H1 (cell line): ENCODE measurements around the gene SPARCL1. TPM values are rescaled to one million over a fixed set of nuclear protein-coding genes. Genes with fewer than 3 reads are reported as not detected.

Experiments used
- KDM4A ChIP-seq: IDR thresholded peaks from one replicate; pipeline ENCODE4 v1.7.1; 2012; ENCODE audit warnings: low read depth, mild to moderate bottlenecking, moderate library complexity, low read length, inconsistent platforms; ENCODE audit not compliant: severe bottlenecking
- PHF8 ChIP-seq: fragments of 200-600 bp; sonication (generic); conservative IDR thresholded peaks from 2 replicates; pipeline ENCODE4 v1.7.1; 2012; ENCODE audit warnings: low read depth, mild to moderate bottlenecking, inconsistent platforms, low read length, moderate library complexity
- RAD21 ChIP-seq, 2 experiments: IDR thresholded peaks in 1 of 2; conservative IDR thresholded peaks in 1 of 2; 2 replicates each; pipeline ENCODE4 v1.6.1; 2011; ENCODE audit warnings: low read depth in 2 of 2, low read length in 2 of 2, improper control_type of control experiment in 1 of 2, inconsistent platforms in 1 of 2, mild to moderate bottlenecking in 1 of 2, moderate library complexity in 1 of 2
- SRF ChIP-seq: IDR thresholded peaks from 2 replicates; pipeline ENCODE4 v1.6.1; 2011; ENCODE audit warnings: mild to moderate bottlenecking, low read depth, low read length, moderate library complexity
- TBP ChIP-seq: IDR thresholded peaks from 2 replicates; pipeline ENCODE4 v1.6.1; 2011; ENCODE audit warnings: low read depth, low read length, improper control_type of control experiment
- polyA plus RNA-seq, 7 experiments: library from polyadenylated mRNA; depleted of rRNA in 3 of 7; stranded (reverse) in 5 of 7; unstranded in 2 of 7; fragments of >200 nt in 5 of 7; fragments of 200-250 nt in 2 of 7; gene quantifications; 1 replicate in 5 of 7; 2 replicates in 1 of 7; 4 replicates in 1 of 7; pipeline versions ENCODE4 v1.2.1 to v1.2.3, GENCODE V29; 2011 to 2013; ENCODE audit warnings: missing spikeins in 2 of 7, mixed read lengths in 2 of 7
- total RNA-seq: library from RNA; stranded (reverse); fragmentation: NEBNext Ultra II Directional; extraction: Animal tissue kit (Norgen Biotek cat#: 25700); gene quantifications from 2 replicates; pipeline ENCODE4 v1.2.1, GENCODE V29; 2021
- TF ChIP-seq, protein P1 (sequence below), 3 experiments: IDR thresholded peaks; 1 replicate in 2 of 3; 2 replicates in 1 of 3; pipeline versions ENCODE4 v1.5.1 to v1.6.1; 2011; ENCODE audit warnings: low read length in 3 of 3, mild to moderate bottlenecking in 3 of 3, inconsistent platforms in 2 of 3, low read depth in 1 of 3, moderate library complexity in 1 of 3; ENCODE audit not compliant: insufficient read depth in 1 of 3; ENCODE audit errors: control extremely low read depth in 1 of 3
- TF ChIP-seq, protein P2 (sequence below): fragments of 300-600 bp; sonication (generic); IDR thresholded peaks from 2 replicates; pipeline ENCODE4 v1.7.1; 2012; ENCODE audit warnings: low read length, moderate library complexity, mild to moderate bottlenecking, inconsistent platforms; ENCODE audit not compliant: insufficient replicate concordance

The SPARCL1 gene
- total and polyA plus RNA-seq, 2 of the 8 experiments (the other 6 are each of a cell fraction or from before 2014, with no cell fraction given), result 0.48 to 0.51 TPM

- TF ChIP-seq, protein P1, sequence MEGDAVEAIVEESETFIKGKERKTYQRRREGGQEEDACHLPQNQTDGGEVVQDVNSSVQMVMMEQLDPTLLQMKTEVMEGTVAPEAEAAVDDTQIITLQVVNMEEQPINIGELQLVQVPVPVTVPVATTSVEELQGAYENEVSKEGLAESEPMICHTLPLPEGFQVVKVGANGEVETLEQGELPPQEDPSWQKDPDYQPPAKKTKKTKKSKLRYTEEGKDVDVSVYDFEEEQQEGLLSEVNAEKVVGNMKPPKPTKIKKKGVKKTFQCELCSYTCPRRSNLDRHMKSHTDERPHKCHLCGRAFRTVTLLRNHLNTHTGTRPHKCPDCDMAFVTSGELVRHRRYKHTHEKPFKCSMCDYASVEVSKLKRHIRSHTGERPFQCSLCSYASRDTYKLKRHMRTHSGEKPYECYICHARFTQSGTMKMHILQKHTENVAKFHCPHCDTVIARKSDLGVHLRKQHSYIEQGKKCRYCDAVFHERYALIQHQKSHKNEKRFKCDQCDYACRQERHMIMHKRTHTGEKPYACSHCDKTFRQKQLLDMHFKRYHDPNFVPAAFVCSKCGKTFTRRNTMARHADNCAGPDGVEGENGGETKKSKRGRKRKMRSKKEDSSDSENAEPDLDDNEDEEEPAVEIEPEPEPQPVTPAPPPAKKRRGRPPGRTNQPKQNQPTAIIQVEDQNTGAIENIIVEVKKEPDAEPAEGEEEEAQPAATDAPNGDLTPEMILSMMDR (IDR thresholded peaks at IDR 0.05; ENCODE audit: control extremely low read depth in 1 of 3, insufficient read depth in 1 of 3, low read depth in 1 of 3, low read length in 3 of 3), result no peak
- TF ChIP-seq RAD21 (IDR thresholded peaks at IDR 0.05 in 1 of 2, conservative IDR thresholded peaks at IDR 0.05 in 1 of 2; ENCODE audit: low read depth in 2 of 2, low read length in 2 of 2) (no peak), SRF (no peak), PHF8 (no peak), TBP (no peak), KDM4A (no peak)
- TF ChIP-seq, protein P2, sequence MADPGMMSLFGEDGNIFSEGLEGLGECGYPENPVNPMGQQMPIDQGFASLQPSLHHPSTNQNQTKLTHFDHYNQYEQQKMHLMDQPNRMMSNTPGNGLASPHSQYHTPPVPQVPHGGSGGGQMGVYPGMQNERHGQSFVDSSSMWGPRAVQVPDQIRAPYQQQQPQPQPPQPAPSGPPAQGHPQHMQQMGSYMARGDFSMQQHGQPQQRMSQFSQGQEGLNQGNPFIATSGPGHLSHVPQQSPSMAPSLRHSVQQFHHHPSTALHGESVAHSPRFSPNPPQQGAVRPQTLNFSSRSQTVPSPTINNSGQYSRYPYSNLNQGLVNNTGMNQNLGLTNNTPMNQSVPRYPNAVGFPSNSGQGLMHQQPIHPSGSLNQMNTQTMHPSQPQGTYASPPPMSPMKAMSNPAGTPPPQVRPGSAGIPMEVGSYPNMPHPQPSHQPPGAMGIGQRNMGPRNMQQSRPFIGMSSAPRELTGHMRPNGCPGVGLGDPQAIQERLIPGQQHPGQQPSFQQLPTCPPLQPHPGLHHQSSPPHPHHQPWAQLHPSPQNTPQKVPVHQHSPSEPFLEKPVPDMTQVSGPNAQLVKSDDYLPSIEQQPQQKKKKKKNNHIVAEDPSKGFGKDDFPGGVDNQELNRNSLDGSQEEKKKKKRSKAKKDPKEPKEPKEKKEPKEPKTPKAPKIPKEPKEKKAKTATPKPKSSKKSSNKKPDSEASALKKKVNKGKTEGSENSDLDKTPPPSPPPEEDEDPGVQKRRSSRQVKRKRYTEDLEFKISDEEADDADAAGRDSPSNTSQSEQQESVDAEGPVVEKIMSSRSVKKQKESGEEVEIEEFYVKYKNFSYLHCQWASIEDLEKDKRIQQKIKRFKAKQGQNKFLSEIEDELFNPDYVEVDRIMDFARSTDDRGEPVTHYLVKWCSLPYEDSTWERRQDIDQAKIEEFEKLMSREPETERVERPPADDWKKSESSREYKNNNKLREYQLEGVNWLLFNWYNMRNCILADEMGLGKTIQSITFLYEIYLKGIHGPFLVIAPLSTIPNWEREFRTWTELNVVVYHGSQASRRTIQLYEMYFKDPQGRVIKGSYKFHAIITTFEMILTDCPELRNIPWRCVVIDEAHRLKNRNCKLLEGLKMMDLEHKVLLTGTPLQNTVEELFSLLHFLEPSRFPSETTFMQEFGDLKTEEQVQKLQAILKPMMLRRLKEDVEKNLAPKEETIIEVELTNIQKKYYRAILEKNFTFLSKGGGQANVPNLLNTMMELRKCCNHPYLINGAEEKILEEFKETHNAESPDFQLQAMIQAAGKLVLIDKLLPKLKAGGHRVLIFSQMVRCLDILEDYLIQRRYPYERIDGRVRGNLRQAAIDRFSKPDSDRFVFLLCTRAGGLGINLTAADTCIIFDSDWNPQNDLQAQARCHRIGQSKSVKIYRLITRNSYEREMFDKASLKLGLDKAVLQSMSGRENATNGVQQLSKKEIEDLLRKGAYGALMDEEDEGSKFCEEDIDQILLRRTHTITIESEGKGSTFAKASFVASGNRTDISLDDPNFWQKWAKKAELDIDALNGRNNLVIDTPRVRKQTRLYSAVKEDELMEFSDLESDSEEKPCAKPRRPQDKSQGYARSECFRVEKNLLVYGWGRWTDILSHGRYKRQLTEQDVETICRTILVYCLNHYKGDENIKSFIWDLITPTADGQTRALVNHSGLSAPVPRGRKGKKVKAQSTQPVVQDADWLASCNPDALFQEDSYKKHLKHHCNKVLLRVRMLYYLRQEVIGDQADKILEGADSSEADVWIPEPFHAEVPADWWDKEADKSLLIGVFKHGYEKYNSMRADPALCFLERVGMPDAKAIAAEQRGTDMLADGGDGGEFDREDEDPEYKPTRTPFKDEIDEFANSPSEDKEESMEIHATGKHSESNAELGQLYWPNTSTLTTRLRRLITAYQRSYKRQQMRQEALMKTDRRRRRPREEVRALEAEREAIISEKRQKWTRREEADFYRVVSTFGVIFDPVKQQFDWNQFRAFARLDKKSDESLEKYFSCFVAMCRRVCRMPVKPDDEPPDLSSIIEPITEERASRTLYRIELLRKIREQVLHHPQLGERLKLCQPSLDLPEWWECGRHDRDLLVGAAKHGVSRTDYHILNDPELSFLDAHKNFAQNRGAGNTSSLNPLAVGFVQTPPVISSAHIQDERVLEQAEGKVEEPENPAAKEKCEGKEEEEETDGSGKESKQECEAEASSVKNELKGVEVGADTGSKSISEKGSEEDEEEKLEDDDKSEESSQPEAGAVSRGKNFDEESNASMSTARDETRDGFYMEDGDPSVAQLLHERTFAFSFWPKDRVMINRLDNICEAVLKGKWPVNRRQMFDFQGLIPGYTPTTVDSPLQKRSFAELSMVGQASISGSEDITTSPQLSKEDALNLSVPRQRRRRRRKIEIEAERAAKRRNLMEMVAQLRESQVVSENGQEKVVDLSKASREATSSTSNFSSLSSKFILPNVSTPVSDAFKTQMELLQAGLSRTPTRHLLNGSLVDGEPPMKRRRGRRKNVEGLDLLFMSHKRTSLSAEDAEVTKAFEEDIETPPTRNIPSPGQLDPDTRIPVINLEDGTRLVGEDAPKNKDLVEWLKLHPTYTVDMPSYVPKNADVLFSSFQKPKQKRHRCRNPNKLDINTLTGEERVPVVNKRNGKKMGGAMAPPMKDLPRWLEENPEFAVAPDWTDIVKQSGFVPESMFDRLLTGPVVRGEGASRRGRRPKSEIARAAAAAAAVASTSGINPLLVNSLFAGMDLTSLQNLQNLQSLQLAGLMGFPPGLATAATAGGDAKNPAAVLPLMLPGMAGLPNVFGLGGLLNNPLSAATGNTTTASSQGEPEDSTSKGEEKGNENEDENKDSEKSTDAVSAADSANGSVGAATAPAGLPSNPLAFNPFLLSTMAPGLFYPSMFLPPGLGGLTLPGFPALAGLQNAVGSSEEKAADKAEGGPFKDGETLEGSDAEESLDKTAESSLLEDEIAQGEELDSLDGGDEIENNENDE, result no peak
- TF ChIP-seq, all 59 proteins: peak for 0
Measured at GRCh38 chr4:87523307-87523706, 5.9 kb downstream of the SPARCL1 start (continued).
